Panc1 (cell line): ENCODE data around the gene DPEP2. TPM values are rescaled to one million over a fixed set of nuclear protein-coding genes. Genes with fewer than 3 reads are reported as not detected.

ENCODE experiments used
- ATAC-seq: fragments of 200-7000 bp; cut with Tn5 transposase; 2 replicates; pipeline ENCODE4 v1.9.1; 2020; ENCODE audit warnings: mild to moderate bottlenecking, moderate library complexity
- BruUV-seq: library from RNA; stranded (reverse); fragments of 400-500 nt; replicated peaks from 2 replicates; lab custom pipeline; 2021; lab: Mats Ljungman, UMichigan
- CTCF ChIA-PET: fragments of 300-600 bp; sonication (Branson Sonifier 250); formaldehyde crosslinking; loops from one replicate; lab custom pipeline; 2022; ENCODE audit warnings: antibody characterized with exemption; lab: Charles Lee
- POLR2A ChIA-PET: fragments of 300-600 bp; sonication (Branson Sonifier 250); formaldehyde crosslinking; loops from one replicate; lab custom pipeline; 2022; ENCODE audit warnings: antibody characterized with exemption; lab: Charles Lee
- DNase-seq: peaks from one replicate; pipeline ENCODE4 v3.0.0-alpha.2; 2010; ENCODE audit warnings: low read depth, low spot score
- H3K27ac ChIP-seq: 2 replicates; pipeline ENCODE4 v1.5.1; 2011; ENCODE audit warnings: mild to moderate bottlenecking, low read length, inconsistent platforms
- H3K27me3 ChIP-seq: fragments of 200-500 bp; sonication (Bioruptor generic); 2 replicates; pipeline ENCODE4 v1.6.0; 2014; ENCODE audit warnings: low read length, inconsistent platforms; ENCODE audit not compliant: control insufficient read depth, insufficient read depth
- H3K36me3 ChIP-seq: fragments of 200-500 bp; sonication (Bioruptor generic); 2 replicates; pipeline ENCODE4 v1.5.1; 2014; ENCODE audit warnings: inconsistent platforms, mild to moderate bottlenecking, low read length, moderate library complexity; ENCODE audit not compliant: control insufficient read depth, insufficient read depth
- H3K4me1 ChIP-seq: 2 replicates; pipeline ENCODE4 v1.5.1; 2011; ENCODE audit warnings: inconsistent platforms, mild to moderate bottlenecking, low read length, moderate library complexity; ENCODE audit not compliant: control insufficient read depth, insufficient read depth
- H3K4me3 ChIP-seq, 2 experiments: 2 replicates each; pipeline ENCODE4 v1.5.1; 2011 to 2012; ENCODE audit warnings: low read depth in 2 of 2, low read length in 2 of 2, mild to moderate bottlenecking in 2 of 2, inconsistent platforms in 1 of 2, moderate library complexity in 1 of 2
- H3K9me3 ChIP-seq: fragments of 200-500 bp; sonication (Bioruptor generic); 2 replicates; pipeline ENCODE4 v1.5.1; 2014; ENCODE audit warnings: low read depth, mild to moderate bottlenecking, inconsistent platforms, low read length, moderate library complexity; ENCODE audit not compliant: control insufficient read depth, insufficient read depth
- CTCF ChIP-seq: fragments of 450-650 bp; IDR thresholded peaks from 2 replicates; pipeline ENCODE4 v1.5.1; 2017; ENCODE audit warnings: mild to moderate bottlenecking
- POLR2AphosphoS5 ChIP-seq: IDR thresholded peaks from 2 replicates; pipeline ENCODE4 v1.6.1; 2012; ENCODE audit warnings: mild to moderate bottlenecking, low read depth, low read length, moderate library complexity
- REST ChIP-seq, 2 experiments: IDR thresholded peaks; 2 replicates each; pipeline ENCODE4 v1.6.1; 2011 to 2012; ENCODE audit warnings: low read depth in 2 of 2, control low read depth in 1 of 2, low read length in 1 of 2, mild to moderate bottlenecking in 1 of 2, moderate library complexity in 1 of 2; ENCODE audit not compliant: insufficient read depth in 1 of 2
- SIN3A ChIP-seq: IDR thresholded peaks from 2 replicates; pipeline ENCODE4 v1.6.1; 2012; ENCODE audit warnings: low read depth, mild to moderate bottlenecking, low read length, moderate library complexity, borderline replicate concordance; ENCODE audit not compliant: insufficient read depth
- TCF7L2 ChIP-seq: IDR thresholded peaks from 2 replicates; pipeline ENCODE4 v1.6.1; 2011; ENCODE audit warnings: mild to moderate bottlenecking, low read depth, low read length, inconsistent platforms
- in situ Hi-C: cut with HindIII; loops from 2 replicates; pipeline ENCODE4 v1.10.0; 2016; ENCODE audit warnings: low sequenced_read_pairs, low pct_unique_long_range_greater_than_20kb
- intact Hi-C: fragments of 100-400 bp; cut with micrococcal nuclease; formaldehyde crosslinking; loops from one replicate; pipeline ENCODE4 v1.10.0; 2022; ENCODE audit not compliant: unreplicated experiment
- total RNA-seq: library from RNA; stranded (reverse); gene quantifications from one replicate; pipeline ENCODE4 v1.2.1, GENCODE V29; 2021; ENCODE audit not compliant: unreplicated experiment

DPEP2 gene
- total RNA-seq, 1 experiment from 2014 or later: not detected

- in situ Hi-C loops: no loop called here
- H3K27me3 ChIP-seq: no peaks in the 10 kb centered on the region
- H3K4me1 ChIP-seq: no peaks in the 10 kb centered on the region
- H3K36me3 ChIP-seq: no peaks in the 10 kb centered on the region; the same call in 1 of the 2 replicates
- H3K27ac ChIP-seq: no peak overlapping the region
- DNase-seq: no peak
- ChIA-PET POLR2A (interaction anchor here (0.5 kb wide), 1 partner anchor 27 kb away, joined by 4 read pairs; no protein-coding TSS in a partner anchor), CTCF (interaction anchor here (1.6 kb wide), 1 partner anchor 18 kb away, joined by 3 read pairs; no protein-coding TSS in a partner anchor)
- intact Hi-C loops: no loop called here
- BruUV-seq: no TSS peak
- TF ChIP-seq POLR2AphosphoS5 (no peak), TCF7L2 (no peak), CTCF (no peak), REST (IDR thresholded peaks at IDR 0.05; ENCODE audit: insufficient read depth in 1 of 2, low read depth in 2 of 2, low read length in 1 of 2) (no peak), SIN3A (no peak)
- no peaks in the 10 kb centered on the region for H3K9me3 ChIP-seq
- H3K4me3 ChIP-seq: no peak overlapping the region
- no peak for ATAC-seq
Measured at GRCh38 chr16:67959536-67960329, 39.6 kb downstream of the DPEP2 start.

GRCh38 chr16:67957622-67958021, 41.7 kb downstream of the DPEP2 start:
- DNase-seq (no peak), ATAC-seq (no peak)
- BruUV-seq: no TSS peak
- ChIA-PET POLR2A (no interaction called here), CTCF (interaction anchor here (0.5 to 0.6 kb wide), 2 partner anchors 33 to 44 kb away, joined by 3 to 5 read pairs; no protein-coding TSS in a partner anchor)
- no peak overlapping the region for H3K27ac ChIP-seq
- H3K4me3 ChIP-seq: no peak overlapping the region
- intact Hi-C loops (no loop called here), in situ Hi-C loops (no loop called here)
- TF ChIP-seq CTCF (no peak), SIN3A (no peak), POLR2AphosphoS5 (no peak), TCF7L2 (no peak), REST (IDR thresholded peaks at IDR 0.05; ENCODE audit: insufficient read depth in 1 of 2, low read depth in 2 of 2, low read length in 1 of 2) (no peak)
- no peaks in the 10 kb centered on the region; the same call in 1 of the 2 replicates for H3K36me3 ChIP-seq
- no peaks in the 10 kb centered on the region for H3K27me3 ChIP-seq
- H3K4me1 ChIP-seq: no peaks in the 10 kb centered on the region
- H3K9me3 ChIP-seq: no peaks in the 10 kb centered on the region
